ENCODE results near the gene AGRN.

DNA sequence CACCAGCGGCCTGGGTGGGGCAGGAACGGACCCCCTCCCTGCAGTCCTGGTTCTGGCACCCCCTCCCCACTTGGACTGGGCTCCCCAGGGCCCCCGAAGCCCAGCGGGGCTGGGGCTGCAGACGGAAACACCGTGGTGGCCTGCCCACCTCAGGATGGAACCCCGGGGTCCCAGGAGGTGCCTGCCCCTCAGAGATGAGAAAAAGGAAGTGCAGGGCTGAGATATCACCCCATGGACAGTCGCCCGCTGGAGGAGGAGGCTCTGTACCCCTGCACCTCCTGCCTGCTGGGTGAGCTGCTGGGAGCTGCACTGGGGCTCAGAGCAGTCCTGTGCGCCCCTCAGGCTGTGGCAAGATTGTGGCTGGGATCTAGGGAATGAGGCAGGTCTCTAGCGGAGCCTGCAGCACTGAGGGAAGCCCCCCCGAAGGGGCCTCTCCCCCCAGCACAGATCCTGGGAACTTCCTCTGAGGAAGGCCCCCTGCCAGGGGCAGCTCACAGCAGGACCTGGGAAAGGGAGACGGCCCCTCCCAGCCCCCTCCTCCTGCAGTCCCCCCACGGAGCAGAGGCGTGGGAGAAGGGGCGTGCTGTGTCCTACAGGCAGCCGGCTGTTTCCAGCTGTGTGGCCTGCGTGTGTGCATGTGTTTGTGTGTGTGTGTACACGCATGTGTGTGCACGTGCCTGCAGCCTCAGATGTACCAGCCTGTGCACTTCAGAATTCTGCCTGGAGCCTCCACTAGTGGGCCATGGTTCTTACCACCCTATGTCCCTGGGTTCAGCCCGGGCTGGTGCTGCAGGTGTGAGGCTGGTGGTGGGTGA lies 6.9 kb downstream of the AGRN start:
- TF ChIP-seq, protein P1, sequence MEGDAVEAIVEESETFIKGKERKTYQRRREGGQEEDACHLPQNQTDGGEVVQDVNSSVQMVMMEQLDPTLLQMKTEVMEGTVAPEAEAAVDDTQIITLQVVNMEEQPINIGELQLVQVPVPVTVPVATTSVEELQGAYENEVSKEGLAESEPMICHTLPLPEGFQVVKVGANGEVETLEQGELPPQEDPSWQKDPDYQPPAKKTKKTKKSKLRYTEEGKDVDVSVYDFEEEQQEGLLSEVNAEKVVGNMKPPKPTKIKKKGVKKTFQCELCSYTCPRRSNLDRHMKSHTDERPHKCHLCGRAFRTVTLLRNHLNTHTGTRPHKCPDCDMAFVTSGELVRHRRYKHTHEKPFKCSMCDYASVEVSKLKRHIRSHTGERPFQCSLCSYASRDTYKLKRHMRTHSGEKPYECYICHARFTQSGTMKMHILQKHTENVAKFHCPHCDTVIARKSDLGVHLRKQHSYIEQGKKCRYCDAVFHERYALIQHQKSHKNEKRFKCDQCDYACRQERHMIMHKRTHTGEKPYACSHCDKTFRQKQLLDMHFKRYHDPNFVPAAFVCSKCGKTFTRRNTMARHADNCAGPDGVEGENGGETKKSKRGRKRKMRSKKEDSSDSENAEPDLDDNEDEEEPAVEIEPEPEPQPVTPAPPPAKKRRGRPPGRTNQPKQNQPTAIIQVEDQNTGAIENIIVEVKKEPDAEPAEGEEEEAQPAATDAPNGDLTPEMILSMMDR (conservative IDR thresholded peaks at IDR 0.05 in 1 of 2, IDR thresholded peaks at IDR 0.05 in 1 of 2; ENCODE audit: extremely low read depth in 1 of 2, insufficient read depth in 1 of 2, low read depth in 1 of 2, low read length in 2 of 2), result no peak
- no peak for TF ChIP-seq EZH2 (IDR thresholded peaks at IDR 0.05; ENCODE audit: borderline replicate concordance, low read length)

Measured in mammary epithelial cell (primary cell).